Neutrophil (primary cell): ENCODE results near the gene ZFPM1.

Experiments used
- H3K27ac ChIP-seq: fragments of 200-600 bp; sonication (generic); 2 replicates; pipeline ENCODE4 v1.5.1; 2016; ENCODE audit warnings: mild to moderate bottlenecking, moderate library complexity
- H3K27me3 ChIP-seq: fragments of 200-600 bp; sonication (generic); 2 replicates; pipeline ENCODE4 v1.6.0; 2016; ENCODE audit warnings: mild to moderate bottlenecking
- H3K36me3 ChIP-seq: fragments of 200-600 bp; sonication (generic); 2 replicates; pipeline ENCODE4 v1.5.1; 2017
- H3K4me1 ChIP-seq, 2 experiments: fragments of 200-600 bp in 1 of 2; sonication (generic) in 1 of 2; 1 replicate in 1 of 2; 2 replicates in 1 of 2; pipeline versions ENCODE4 v1.5.1 to v1.6.1; 2013 to 2016; ENCODE audit warnings: low read depth in 1 of 2, low read length in 1 of 2, mild to moderate bottlenecking in 1 of 2, moderate library complexity in 1 of 2; ENCODE audit not compliant: control insufficient read depth in 1 of 2, insufficient read depth in 1 of 2
- H3K4me3 ChIP-seq, 2 experiments: fragments of 200-600 bp in 1 of 2; sonication (generic) in 1 of 2; 1 replicate in 1 of 2; 2 replicates in 1 of 2; pipeline ENCODE4 v1.5.1; 2013 to 2016; ENCODE audit warnings: low read depth in 1 of 2, low read length in 1 of 2, mild to moderate bottlenecking in 1 of 2, moderate library complexity in 1 of 2
- H3K9me3 ChIP-seq: fragments of 200-600 bp; sonication (generic); 2 replicates; pipeline ENCODE4 v1.5.1; 2016
- TF ChIP-seq, protein P1 (sequence below): fragments of 200-600 bp; sonication (generic); IDR thresholded peaks from 2 replicates; pipeline ENCODE4 v1.5.1; 2016; ENCODE audit warnings: antibody characterized with exemption

The ZFPM1 gene

DNA sequence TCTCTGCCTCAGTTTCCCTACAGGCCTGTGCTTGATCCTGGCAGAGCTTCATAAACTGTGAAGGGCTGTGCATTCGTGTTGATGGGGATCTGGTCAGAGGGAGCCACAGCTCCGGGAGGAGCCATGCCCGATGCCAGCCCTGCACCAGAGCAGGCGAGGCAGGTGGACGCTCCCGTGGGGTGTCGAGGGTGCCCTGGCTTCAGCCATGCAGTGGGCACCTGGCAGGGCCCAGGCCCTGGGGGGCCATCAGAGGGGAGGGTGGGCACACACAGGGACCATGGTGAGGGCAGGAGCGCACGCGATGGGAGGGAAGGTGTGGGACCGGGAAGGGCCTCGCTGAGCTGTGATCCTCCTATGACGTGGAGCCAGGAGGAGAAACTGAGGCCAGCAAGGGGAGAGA is 22.0 kb downstream of the ZFPM1 start:
- Histone ChIP-seq H3K4me3 (no peak overlapping the region), H3K27ac (no peak overlapping the region), H3K27me3 (peaks cover 39% of the 10 kb centered on the region), H3K4me1 (no peaks in the 10 kb centered on the region), H3K9me3 (no peaks in the 10 kb centered on the region), H3K36me3 (no peaks in the 10 kb centered on the region)
- TF ChIP-seq, protein P1, sequence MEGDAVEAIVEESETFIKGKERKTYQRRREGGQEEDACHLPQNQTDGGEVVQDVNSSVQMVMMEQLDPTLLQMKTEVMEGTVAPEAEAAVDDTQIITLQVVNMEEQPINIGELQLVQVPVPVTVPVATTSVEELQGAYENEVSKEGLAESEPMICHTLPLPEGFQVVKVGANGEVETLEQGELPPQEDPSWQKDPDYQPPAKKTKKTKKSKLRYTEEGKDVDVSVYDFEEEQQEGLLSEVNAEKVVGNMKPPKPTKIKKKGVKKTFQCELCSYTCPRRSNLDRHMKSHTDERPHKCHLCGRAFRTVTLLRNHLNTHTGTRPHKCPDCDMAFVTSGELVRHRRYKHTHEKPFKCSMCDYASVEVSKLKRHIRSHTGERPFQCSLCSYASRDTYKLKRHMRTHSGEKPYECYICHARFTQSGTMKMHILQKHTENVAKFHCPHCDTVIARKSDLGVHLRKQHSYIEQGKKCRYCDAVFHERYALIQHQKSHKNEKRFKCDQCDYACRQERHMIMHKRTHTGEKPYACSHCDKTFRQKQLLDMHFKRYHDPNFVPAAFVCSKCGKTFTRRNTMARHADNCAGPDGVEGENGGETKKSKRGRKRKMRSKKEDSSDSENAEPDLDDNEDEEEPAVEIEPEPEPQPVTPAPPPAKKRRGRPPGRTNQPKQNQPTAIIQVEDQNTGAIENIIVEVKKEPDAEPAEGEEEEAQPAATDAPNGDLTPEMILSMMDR: no peak

DNA sequence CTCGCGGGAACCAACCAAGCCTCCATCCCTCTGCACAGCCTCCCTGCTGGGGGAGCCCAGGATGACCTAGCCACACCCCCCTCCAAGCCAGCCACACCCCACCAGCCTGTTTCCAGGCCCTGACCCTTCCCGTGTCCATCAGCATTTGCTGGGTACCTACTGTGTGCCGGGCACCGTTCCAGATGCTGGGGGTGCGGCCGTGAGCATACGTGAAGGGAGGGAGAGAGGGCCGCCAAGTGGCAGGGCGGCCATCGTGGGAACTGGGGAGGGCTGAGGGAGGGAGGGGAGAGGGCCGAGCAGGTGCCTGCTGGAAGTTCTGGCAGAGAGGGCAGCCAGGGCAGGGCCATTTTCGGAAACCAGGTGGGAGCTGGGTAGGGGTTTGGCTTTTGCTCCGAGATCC is 23.1 kb downstream of the ZFPM1 start:
- Histone ChIP-seq H3K4me3 (no peak overlapping the region), H3K9me3 (no peaks in the 10 kb centered on the region), H3K36me3 (no peaks in the 10 kb centered on the region), H3K27ac (no peak overlapping the region), H3K4me1 (no peaks in the 10 kb centered on the region), H3K27me3 (peaks cover 48% of the 10 kb centered on the region)
- TF ChIP-seq, protein P1: no peak

DNA sequence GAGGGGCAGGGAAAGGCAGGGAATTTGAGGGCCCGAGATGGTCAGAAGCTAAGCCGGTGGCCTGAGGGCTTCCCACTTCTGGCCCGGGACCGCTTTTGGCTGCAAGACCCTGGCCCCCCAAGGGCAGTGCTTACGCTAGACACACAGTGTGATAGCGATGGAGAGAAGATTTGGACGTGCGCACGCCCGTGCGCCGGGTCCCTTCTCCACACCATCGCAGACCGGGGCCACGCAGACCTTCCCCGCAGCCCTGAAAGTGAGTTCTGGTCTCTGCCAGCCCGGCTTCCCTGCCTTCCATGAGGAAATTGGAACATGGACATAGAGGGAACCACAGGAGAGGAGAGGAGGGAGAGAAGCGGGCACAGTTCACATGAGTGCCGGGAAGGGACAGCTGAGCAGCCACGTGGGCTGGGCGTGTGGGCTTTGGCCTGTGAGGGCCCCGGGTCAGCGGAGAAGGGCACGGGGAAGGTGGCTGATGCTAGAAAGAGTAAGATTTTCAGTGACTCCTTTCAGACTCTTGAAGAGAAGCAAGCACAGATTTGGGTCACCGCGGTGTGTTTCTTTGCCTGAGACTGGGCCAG is 23.8 kb downstream of the ZFPM1 start:
- TF ChIP-seq, protein P1: no peak
- Histone ChIP-seq H3K36me3 (no peaks in the 10 kb centered on the region), H3K27me3 (peaks cover 48% of the 10 kb centered on the region), H3K4me3 (no peak overlapping the region), H3K27ac (no peak overlapping the region), H3K9me3 (no peaks in the 10 kb centered on the region), H3K4me1 (no peaks in the 10 kb centered on the region)

DNA sequence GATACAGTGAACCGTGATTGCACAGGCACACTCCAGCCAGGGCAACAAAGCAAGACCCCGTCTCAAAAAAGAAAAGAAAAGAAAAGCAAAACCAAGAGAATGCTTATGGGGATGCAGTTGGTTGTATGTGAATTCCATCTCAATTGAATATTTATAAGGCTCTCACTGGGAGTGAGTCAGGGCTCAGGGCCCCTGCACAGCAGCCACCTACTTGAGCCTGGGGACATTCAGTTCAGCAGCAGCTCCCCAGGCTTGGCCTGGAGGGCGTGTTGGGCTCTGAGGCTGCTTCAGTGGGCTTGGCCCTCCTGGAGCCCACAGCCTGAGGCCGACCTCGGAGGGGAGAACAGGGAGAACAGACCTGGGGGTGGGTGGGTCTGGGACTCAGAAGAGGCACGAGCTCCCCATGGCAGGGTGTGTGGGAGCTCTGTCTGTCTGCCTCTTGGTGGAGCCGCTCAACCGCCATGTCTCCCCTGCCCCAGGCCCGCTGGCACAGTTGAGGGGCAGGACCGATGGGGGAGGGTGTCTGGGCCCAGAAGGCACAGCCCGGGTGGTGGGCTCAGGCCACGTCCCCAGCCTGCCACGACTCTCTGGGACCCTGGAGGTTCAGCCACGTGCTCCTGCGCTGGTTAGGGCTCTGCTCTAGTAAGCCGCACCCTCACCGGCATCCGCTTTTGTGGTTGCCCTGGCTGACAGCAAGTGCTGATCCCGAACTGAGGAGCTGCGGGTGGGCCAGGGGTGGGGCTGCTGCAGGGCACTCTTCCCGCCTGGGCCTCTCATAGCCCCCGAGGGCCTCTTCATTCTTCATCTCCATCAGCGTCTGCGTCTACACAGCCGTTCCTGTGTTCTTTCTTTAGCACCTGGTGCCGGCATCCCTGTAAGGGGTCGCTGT is 24.8 kb downstream of the ZFPM1 start:
- Histone ChIP-seq H3K4me3 (no peak overlapping the region), H3K27me3 (peaks cover 48% of the 10 kb centered on the region), H3K4me1 (no peaks in the 10 kb centered on the region), H3K9me3 (no peaks in the 10 kb centered on the region), H3K36me3 (no peaks in the 10 kb centered on the region), H3K27ac (no peak overlapping the region)
- TF ChIP-seq, protein P1: no peak

DNA sequence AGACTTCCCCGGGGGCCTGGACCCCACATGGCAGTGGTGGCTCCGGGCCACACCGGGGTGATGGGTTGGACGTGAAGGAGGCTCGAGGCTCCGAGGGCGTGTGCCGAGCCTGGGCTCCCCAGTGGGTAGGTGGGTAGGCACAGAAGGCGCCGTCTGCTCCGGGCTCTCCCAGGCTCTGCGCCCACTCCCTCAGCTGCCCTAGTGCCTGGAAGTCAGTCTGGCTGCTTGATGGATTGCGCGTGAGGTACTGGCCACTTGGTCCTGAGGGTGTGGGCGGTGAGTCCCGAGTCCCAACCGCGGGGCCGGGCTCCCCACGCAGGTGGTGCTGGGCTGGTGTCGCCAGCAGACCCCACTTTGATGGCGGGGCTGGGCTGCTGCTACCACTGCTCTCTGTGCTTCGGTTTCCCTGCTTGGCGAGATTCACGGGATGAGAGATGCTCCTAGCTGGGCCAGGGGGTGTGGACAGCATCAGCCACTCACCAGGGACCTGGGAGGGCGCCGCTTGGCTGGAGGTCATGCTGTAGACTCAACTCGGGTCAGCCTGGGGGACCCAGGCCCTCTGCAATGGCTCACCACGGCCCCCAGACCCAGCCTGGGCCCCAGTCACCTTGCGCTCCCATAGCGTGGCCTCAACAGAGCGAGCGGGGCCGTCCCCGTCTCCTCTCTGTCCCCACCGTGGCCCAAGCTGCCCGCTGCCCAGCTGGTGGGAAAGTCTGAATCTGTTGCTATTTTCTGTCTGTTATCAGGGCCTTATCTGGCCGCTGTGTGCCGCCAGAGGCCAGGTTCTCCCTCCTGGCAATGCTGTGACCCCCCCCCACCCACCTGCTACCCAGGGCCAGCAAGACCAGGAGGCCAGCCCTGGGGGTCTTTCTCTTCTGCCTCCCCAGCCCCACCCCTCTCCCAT is 26.1 kb downstream of the ZFPM1 start:
- Histone ChIP-seq H3K4me1 (no peaks in the 10 kb centered on the region), H3K27me3 (peaks cover 48% of the 10 kb centered on the region), H3K36me3 (no peaks in the 10 kb centered on the region), H3K9me3 (no peaks in the 10 kb centered on the region), H3K4me3 (no peak overlapping the region), H3K27ac (no peak overlapping the region)
- TF ChIP-seq, protein P1: no peak
